ENCODE results near the gene PDGFB. TPM values are rescaled to one million over a fixed set of nuclear protein-coding genes. Genes with fewer than 3 reads are reported as not detected.

PDGFB gene
- total RNA-seq, 2 donors from 2014 or later = 5.9 to 10.4 TPM

DNA sequence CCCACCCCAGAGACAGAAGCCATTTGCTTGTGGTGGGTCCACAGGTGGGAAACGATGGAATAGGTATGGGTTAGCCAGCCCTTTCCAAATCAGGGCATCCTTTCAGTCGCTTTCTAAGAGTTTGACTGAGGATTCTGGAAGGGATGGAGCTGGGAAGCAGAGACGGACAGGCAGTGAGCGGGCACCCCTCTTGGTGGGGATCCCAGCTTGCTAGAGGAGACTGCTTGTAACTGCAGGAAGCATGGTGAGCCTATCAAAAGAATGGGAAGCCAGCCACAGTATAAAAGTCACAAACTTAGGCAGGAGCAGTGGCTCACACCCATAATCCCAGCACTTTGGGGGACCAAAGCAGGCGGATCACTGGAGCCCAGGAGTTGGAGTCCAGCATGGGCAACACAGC lies 6.1 kb upstream of the PDGFB start:
- Mint-ChIP-seq H3K36me3 (ENCODE audit: low read depth) (no peaks in the 10 kb centered on the region), H3K4me3 (no peak overlapping the region), H3K27ac (no peak overlapping the region), H3K4me1 (peaks cover 9% of the 10 kb centered on the region), H3K27me3 (ENCODE audit: insufficient read depth) (peaks cover 27% of the 10 kb centered on the region), H3K9me3 (no peaks in the 10 kb centered on the region)
- Histone ChIP-seq H3K27me3 (ENCODE audit: control insufficient read depth, insufficient read depth, low read length, poor library complexity, severe bottlenecking) (peaks cover 10% of the 10 kb centered on the region), H3K4me3 (ENCODE audit: low read length) (no peak overlapping the region), H3K27ac (ENCODE audit: low read depth, low read length) (no peak overlapping the region), H3K4me1 (ENCODE audit: control insufficient read depth, insufficient read depth, low read length) (no peaks in the 10 kb centered on the region), H3K9ac (ENCODE audit: extremely low read depth, low read length, poor library complexity, severe bottlenecking) (no peak overlapping the region), H3K36me3 (ENCODE audit: control insufficient read depth, insufficient read depth, low read length) (no peaks in the 10 kb centered on the region), H3K9me3 (ENCODE audit: control insufficient read depth, low read length) (no peaks in the 10 kb centered on the region)
- TF ChIP-seq, protein P1, sequence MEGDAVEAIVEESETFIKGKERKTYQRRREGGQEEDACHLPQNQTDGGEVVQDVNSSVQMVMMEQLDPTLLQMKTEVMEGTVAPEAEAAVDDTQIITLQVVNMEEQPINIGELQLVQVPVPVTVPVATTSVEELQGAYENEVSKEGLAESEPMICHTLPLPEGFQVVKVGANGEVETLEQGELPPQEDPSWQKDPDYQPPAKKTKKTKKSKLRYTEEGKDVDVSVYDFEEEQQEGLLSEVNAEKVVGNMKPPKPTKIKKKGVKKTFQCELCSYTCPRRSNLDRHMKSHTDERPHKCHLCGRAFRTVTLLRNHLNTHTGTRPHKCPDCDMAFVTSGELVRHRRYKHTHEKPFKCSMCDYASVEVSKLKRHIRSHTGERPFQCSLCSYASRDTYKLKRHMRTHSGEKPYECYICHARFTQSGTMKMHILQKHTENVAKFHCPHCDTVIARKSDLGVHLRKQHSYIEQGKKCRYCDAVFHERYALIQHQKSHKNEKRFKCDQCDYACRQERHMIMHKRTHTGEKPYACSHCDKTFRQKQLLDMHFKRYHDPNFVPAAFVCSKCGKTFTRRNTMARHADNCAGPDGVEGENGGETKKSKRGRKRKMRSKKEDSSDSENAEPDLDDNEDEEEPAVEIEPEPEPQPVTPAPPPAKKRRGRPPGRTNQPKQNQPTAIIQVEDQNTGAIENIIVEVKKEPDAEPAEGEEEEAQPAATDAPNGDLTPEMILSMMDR (conservative IDR thresholded peaks at IDR 0.05) = no peak
- no peak for DNase-seq
- WGBS, 2 experiments (ENCODE audit: insufficient coverage in 1 of 2, insufficient read length in 1 of 2) = 83 to 87% methylated on average over 3 to 5 of the region's 5 CpGs

DNA sequence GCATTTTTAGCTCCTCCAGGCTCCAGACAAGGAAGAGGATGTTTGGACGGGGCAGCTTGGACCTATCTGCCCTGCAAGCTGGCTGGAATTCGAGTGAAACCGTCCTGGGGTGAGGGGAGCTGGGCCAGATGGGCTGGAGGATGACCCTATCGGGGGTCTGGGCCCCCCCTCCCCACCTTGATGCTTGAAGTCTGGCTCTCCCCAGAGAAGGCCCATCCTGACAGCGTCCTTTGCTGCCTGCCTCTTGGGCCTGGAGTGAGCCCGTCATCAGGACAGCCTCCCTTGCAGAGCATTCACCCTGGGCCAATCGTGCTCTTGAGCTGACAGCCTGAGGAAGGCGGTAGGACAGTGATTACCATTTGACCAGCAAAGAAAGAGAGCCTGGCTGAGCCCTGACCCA lies 5.3 kb upstream of the PDGFB start:
- H3K36me3 Mint-ChIP-seq (ENCODE audit: low read depth) = no peaks in the 10 kb centered on the region
- Histone ChIP-seq H3K9me3 (ENCODE audit: control insufficient read depth, low read length) (no peaks in the 10 kb centered on the region), H3K4me1 (ENCODE audit: control insufficient read depth, insufficient read depth, low read length) (no peaks in the 10 kb centered on the region), H3K9ac (ENCODE audit: extremely low read depth, low read length, poor library complexity, severe bottlenecking) (no peak overlapping the region), H3K27me3 (ENCODE audit: control insufficient read depth, insufficient read depth, low read length, poor library complexity, severe bottlenecking) (peaks cover 17% of the 10 kb centered on the region), H3K36me3 (ENCODE audit: control insufficient read depth, insufficient read depth, low read length) (no peaks in the 10 kb centered on the region), H3K27ac (ENCODE audit: low read depth, low read length) (no peak overlapping the region), H3K4me3 (ENCODE audit: low read length) (no peak overlapping the region)
- DNase-seq = no peak
- H3K9me3 Mint-ChIP-seq = no peaks in the 10 kb centered on the region
- peaks cover 11% of the 10 kb centered on the region for H3K4me1 Mint-ChIP-seq
- TF ChIP-seq, protein P1 (conservative IDR thresholded peaks at IDR 0.05) = no peak
- no peak overlapping the region for H3K4me3 Mint-ChIP-seq
- no peak overlapping the region for H3K27ac Mint-ChIP-seq
- 72 to 83% methylated on average over 3 to 8 of the region's 8 CpGs for WGBS, 2 experiments (ENCODE audit: insufficient coverage in 1 of 2, insufficient read length in 1 of 2)
- H3K27me3 Mint-ChIP-seq (ENCODE audit: insufficient read depth) = peaks cover 34% of the 10 kb centered on the region

DNA sequence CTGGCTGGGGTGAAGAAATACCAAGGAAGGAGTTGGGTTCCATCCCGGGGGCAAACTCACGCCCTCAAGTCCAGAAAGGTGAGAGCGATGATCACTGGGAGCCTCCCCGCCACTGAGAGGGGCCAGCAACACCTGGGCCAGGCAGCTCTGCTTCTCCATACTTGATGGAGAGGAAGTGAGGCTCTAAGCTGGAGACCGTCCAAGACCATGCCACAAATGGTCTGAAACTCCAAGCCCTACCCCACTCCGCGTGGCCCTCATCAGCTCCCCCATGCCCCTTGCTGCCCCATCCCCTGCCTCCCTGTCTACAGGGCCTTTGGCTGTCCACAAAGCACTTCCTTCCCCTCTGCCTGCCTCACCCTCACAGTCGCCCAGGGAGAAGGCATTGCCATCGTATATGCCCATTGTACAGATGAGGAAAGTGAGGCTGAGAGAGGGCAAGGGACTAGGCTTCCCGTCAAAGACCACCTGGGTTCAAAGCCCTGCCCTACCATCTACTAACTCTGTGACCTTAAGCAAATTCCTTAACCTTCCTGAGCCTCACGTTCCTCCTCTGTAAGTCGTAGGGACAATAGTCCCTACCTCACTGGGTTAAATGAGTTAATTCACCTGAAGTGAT lies 4.4 kb upstream of the PDGFB start:
- Mint-ChIP-seq H3K27ac (no peak overlapping the region), H3K4me1 (peaks cover 9% of the 10 kb centered on the region)

More for the DNA sequence above, 4.4 kb upstream of the PDGFB start:
- Histone ChIP-seq H3K27ac (ENCODE audit: low read depth, low read length) (no peak overlapping the region), H3K27me3 (ENCODE audit: control insufficient read depth, insufficient read depth, low read length, poor library complexity, severe bottlenecking) (peaks cover 23% of the 10 kb centered on the region), H3K4me1 (ENCODE audit: control insufficient read depth, insufficient read depth, low read length) (no peaks in the 10 kb centered on the region), H3K9me3 (ENCODE audit: control insufficient read depth, low read length) (no peaks in the 10 kb centered on the region), H3K4me3 (ENCODE audit: low read length) (no peak overlapping the region), H3K9ac (ENCODE audit: extremely low read depth, low read length, poor library complexity, severe bottlenecking) (no peak overlapping the region), H3K36me3 (ENCODE audit: control insufficient read depth, insufficient read depth, low read length) (no peaks in the 10 kb centered on the region)
- Mint-ChIP-seq H3K4me3 (no peak overlapping the region), H3K27me3 (ENCODE audit: insufficient read depth) (peaks cover 41% of the 10 kb centered on the region), H3K36me3 (ENCODE audit: low read depth) (no peaks in the 10 kb centered on the region), H3K9me3 (no peaks in the 10 kb centered on the region)
- 86 to 89% methylated on average over 8 to 12 of the region's 12 CpGs for WGBS, 2 experiments (ENCODE audit: insufficient coverage in 1 of 2, insufficient read length in 1 of 2)
- no peak for DNase-seq
- TF ChIP-seq, protein P1 (conservative IDR thresholded peaks at IDR 0.05) = no peak
